ENCODE measurements around the gene C17orf113.
"Not testable (repeated sequence)": the region's sequence is repeated elsewhere in the genome, so short reads cannot be mapped to it uniquely, and the experiment has no call there.

The C17orf113 gene

GRCh38 chr17:42013740-42014139 is 36.7 kb downstream of the C17orf113 start:
- not testable (repeated sequence) for DNase-seq

GRCh38 chr17:42012363-42012762 is 38.0 kb downstream of the C17orf113 start:
- DNase-seq = not testable (repeated sequence)

- no peak for DNase-seq
Observed at GRCh38 chr17:42010898-42011516, 39.4 kb downstream of the C17orf113 start.

- not testable (repeated sequence) for DNase-seq
Observed at GRCh38 chr17:42010266-42010680, 40.1 kb downstream of the C17orf113 start.

- no peak for DNase-seq
Observed at GRCh38 chr17:42009170-42009569, 41.2 kb downstream of the C17orf113 start.

- no peak for DNase-seq
Observed at GRCh38 chr17:42005166-42005565, 45.2 kb downstream of the C17orf113 start.

GRCh38 chr17:42002792-42003301 is 47.6 kb downstream of the C17orf113 start:
- no peak for DNase-seq

- DNase-seq = no peak
Observed at GRCh38 chr17:42002175-42002791, 48.1 kb downstream of the C17orf113 start.

GRCh38 chr17:42001729-42002128 is 48.7 kb downstream of the C17orf113 start:
- no peak for DNase-seq

GRCh38 chr17:42000413-42001133 is 49.8 kb downstream of the C17orf113 start:
- no peak for DNase-seq

GRCh38 chr17:41998497-41998896 is 51.9 kb downstream of the C17orf113 start:
- no peak for DNase-seq

- no peak for DNase-seq
Observed at GRCh38 chr17:41996855-41997164, 53.6 kb downstream of the C17orf113 start.

GRCh38 chr17:41992576-41992975 is 57.8 kb downstream of the C17orf113 start:
- DNase-seq = no peak

GRCh38 chr17:41989702-41990419 is 60.5 kb downstream of the C17orf113 start:
- DNase-seq = no peak

- DNase-seq = no peak
Observed at GRCh38 chr17:41988418-41988817, 62.0 kb downstream of the C17orf113 start.
